PFSK-1 (cell line): ENCODE data around the gene CHODL.

Source experiments
- FOXP2 ChIP-seq: optimal IDR thresholded peaks from 2 replicates; pipeline ENCODE3; 2011; ENCODE audit warnings: borderline replicate concordance, control low read depth, inconsistent platforms; ENCODE audit not compliant: insufficient read depth; ENCODE audit errors: extremely low read length, extremely low read depth
- POLR2AphosphoS5 ChIP-seq: IDR thresholded peaks from 2 replicates; pipeline ENCODE4 v1.6.1; 2012; ENCODE audit warnings: low read depth, mild to moderate bottlenecking, control low read depth, low read length, moderate library complexity
- SIN3A ChIP-seq: IDR thresholded peaks from 2 replicates; pipeline ENCODE4 v1.6.1; 2012; ENCODE audit warnings: mild to moderate bottlenecking, low read length, moderate library complexity, borderline replicate concordance; ENCODE audit not compliant: insufficient read depth
- TAF1 ChIP-seq: IDR thresholded peaks from 2 replicates; pipeline ENCODE4 v1.6.1; 2012; ENCODE audit warnings: low read length, control low read depth, borderline replicate concordance; ENCODE audit not compliant: insufficient read depth
- TF ChIP-seq, protein P1 (sequence below), 2 experiments: IDR thresholded peaks; 2 replicates each; pipeline versions ENCODE4 v1.6.1 to v1.8.0; 2011 to 2012; ENCODE audit warnings: low read depth in 2 of 2, low read length in 2 of 2, control low read depth in 1 of 2, inconsistent platforms in 1 of 2, mild to moderate bottlenecking in 1 of 2, moderate library complexity in 1 of 2; ENCODE audit not compliant: insufficient read depth in 1 of 2

CHODL gene

GRCh38 chr21:18249672-18250071 lies 5.0 kb downstream of the CHODL start:
- TF ChIP-seq POLR2AphosphoS5: no peak

- no peak for TF ChIP-seq TAF1
- no peak for TF ChIP-seq POLR2AphosphoS5
Observed at GRCh38 chr21:18251065-18251464, 6.4 kb downstream of the CHODL start.

GRCh38 chr21:18252256-18252655 lies 7.6 kb downstream of the CHODL start:
- no peak for TF ChIP-seq TAF1
- TF ChIP-seq FOXP2: no peak
- TF ChIP-seq SIN3A: no peak
- no peak for TF ChIP-seq POLR2AphosphoS5
- TF ChIP-seq, protein P1, sequence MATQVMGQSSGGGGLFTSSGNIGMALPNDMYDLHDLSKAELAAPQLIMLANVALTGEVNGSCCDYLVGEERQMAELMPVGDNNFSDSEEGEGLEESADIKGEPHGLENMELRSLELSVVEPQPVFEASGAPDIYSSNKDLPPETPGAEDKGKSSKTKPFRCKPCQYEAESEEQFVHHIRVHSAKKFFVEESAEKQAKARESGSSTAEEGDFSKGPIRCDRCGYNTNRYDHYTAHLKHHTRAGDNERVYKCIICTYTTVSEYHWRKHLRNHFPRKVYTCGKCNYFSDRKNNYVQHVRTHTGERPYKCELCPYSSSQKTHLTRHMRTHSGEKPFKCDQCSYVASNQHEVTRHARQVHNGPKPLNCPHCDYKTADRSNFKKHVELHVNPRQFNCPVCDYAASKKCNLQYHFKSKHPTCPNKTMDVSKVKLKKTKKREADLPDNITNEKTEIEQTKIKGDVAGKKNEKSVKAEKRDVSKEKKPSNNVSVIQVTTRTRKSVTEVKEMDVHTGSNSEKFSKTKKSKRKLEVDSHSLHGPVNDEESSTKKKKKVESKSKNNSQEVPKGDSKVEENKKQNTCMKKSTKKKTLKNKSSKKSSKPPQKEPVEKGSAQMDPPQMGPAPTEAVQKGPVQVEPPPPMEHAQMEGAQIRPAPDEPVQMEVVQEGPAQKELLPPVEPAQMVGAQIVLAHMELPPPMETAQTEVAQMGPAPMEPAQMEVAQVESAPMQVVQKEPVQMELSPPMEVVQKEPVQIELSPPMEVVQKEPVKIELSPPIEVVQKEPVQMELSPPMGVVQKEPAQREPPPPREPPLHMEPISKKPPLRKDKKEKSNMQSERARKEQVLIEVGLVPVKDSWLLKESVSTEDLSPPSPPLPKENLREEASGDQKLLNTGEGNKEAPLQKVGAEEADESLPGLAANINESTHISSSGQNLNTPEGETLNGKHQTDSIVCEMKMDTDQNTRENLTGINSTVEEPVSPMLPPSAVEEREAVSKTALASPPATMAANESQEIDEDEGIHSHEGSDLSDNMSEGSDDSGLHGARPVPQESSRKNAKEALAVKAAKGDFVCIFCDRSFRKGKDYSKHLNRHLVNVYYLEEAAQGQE (IDR thresholded peaks at IDR 0.05; ENCODE audit: insufficient read depth in 1 of 2, low read depth in 2 of 2, low read length in 2 of 2): no peak

- TF ChIP-seq SIN3A: no peak
- TF ChIP-seq, protein P1 (IDR thresholded peaks at IDR 0.05; ENCODE audit: insufficient read depth in 1 of 2, low read depth in 2 of 2, low read length in 2 of 2): no peak
- no peak for TF ChIP-seq FOXP2
- no peak for TF ChIP-seq POLR2AphosphoS5
- TF ChIP-seq TAF1: no peak
Observed at GRCh38 chr21:18252680-18253079, 8.0 kb downstream of the CHODL start.

DNA sequence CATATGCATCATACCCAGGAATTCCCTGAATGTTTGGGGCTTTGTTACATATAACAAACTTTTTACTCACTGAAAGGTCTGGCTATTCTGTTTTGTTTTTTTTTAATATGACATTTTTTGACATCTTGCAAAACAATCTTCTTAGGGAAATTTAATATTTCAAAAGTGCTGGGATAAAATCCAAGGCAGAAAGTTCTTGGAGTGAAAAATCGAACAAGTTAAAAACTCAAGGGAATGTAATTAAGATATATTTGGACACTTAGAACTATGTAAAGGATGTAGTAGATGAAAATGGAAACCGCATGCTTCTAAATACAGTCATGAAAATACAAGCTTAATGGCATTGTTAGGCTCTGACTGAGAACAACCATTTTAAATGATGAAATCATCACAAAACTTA lies 8.6 kb downstream of the CHODL start:
- no peak for TF ChIP-seq POLR2AphosphoS5
- no peak for TF ChIP-seq TAF1

- no peak for TF ChIP-seq SIN3A
- no peak for TF ChIP-seq FOXP2
- no peak for TF ChIP-seq TAF1
- no peak for TF ChIP-seq POLR2AphosphoS5
- TF ChIP-seq, protein P1 (IDR thresholded peaks at IDR 0.05; ENCODE audit: insufficient read depth in 1 of 2, low read depth in 2 of 2, low read length in 2 of 2): no peak
Observed at GRCh38 chr21:18253799-18254198, 9.2 kb downstream of the CHODL start.

- TF ChIP-seq, protein P1 (IDR thresholded peaks at IDR 0.05; ENCODE audit: insufficient read depth in 1 of 2, low read depth in 2 of 2, low read length in 2 of 2): no peak
- no peak for TF ChIP-seq SIN3A
- no peak for TF ChIP-seq TAF1
- no peak for TF ChIP-seq POLR2AphosphoS5
- no peak for TF ChIP-seq FOXP2
Observed at GRCh38 chr21:18265944-18266343, 21.3 kb downstream of the CHODL start.
